ENCODE results near the gene OR52H1. TPM values are rescaled to one million over a fixed set of nuclear protein-coding genes. Genes with fewer than 3 reads are reported as not detected.

Gene OR52H1
- total and polyA plus RNA-seq, 12 donors = 0.22 to 1.6 (median 0.69) TPM; not detected in 8

GRCh38 chr11:5507933-5508305 is 40.4 kb downstream of the OR52H1 start:
- DNase-seq = peak in 1 of 7 donors; percentile 26
- Histone ChIP-seq H3K4me3 (no peak overlapping the region), H3K27ac (no peak overlapping the region), H3K36me3 (replicated peaks in 1 of 2) (no peaks in the 10 kb centered on the region), H3K27me3 (no peaks in the 10 kb centered on the region), H3K9me3 (replicated peaks in 1 of 3) (no peaks in the 10 kb centered on the region), H3K4me1 (replicated peaks in 1 of 2) (no peaks in the 10 kb centered on the region)
- TF ChIP-seq POLR2A (IDR thresholded peaks at IDR 0.05) = no peak
- TF ChIP-seq CTCF (IDR thresholded peaks at IDR 0.05) = no peak
- intact Hi-C loops (cut with DNase I) = no loop called here
- WGBS, 4 donors = 66 to 84% (median 74%) methylated on average over 5 to 6 of the region's 6 CpGs

DNA sequence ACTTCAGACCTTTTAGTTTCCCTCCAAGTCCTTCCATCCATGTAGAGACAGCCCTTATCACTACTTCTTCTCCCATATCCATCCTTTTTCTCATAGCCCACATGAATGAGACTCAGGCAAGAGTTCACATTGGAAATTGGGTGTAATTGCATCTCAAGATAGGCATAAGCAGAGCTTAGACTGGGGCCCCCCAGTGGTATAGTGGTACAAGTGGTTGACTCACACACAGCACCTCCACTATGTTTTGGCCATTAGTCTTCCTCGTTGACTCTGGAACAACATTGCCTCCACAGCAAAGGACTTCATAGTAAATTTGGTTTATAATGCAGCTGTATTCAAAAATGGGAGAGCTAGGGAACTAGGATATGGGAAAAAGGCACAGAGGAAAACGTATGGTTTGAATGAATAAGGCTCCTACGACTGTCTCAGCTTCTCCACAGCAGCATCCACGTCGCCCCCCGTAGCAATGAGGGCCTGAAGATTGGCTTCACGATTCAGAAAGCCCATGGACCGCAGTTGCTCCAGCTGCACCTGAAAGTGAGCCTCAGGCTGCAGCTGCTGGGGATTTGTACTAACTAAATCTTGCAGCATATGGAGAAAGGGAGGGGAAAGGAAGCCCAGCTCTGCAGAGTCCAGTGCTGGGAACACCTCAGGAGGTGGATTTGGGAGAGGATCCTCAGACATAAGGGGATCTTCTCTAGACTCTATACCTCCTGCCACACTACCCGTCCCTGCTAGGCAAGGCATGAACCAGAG is 41.0 kb downstream of the OR52H1 start:
- intact Hi-C loops (cut with DNase I) = no loop called here
- H3K27ac ChIP-seq = no peak overlapping the region
- 71 to 82% (median 77%) methylated on average over 9 of the region's 9 CpGs for WGBS, 4 donors
- H3K27me3 ChIP-seq = no peaks in the 10 kb centered on the region
- no peak for DNase-seq
- no peaks in the 10 kb centered on the region for H3K9me3 ChIP-seq (replicated peaks in 1 of 3)
- H3K4me3 ChIP-seq = no peak overlapping the region
- no peaks in the 10 kb centered on the region for H3K36me3 ChIP-seq (replicated peaks in 1 of 2)
- TF ChIP-seq CTCF (IDR thresholded peaks at IDR 0.05) (no peak), POLR2A (IDR thresholded peaks at IDR 0.05) (no peak)
- no peaks in the 10 kb centered on the region for H3K4me1 ChIP-seq (replicated peaks in 1 of 2)

GRCh38 chr11:5505363-5506048 is 42.8 kb downstream of the OR52H1 start:
- Histone ChIP-seq H3K27me3 (no peaks in the 10 kb centered on the region), H3K9me3 (replicated peaks in 1 of 3) (no peaks in the 10 kb centered on the region), H3K4me1 (replicated peaks in 1 of 2) (no peaks in the 10 kb centered on the region), H3K27ac (no peak overlapping the region), H3K36me3 (replicated peaks in 1 of 2) (no peaks in the 10 kb centered on the region), H3K4me3 (no peak overlapping the region)
- intact Hi-C loops (cut with DNase I) = no loop called here
- WGBS, 4 donors = 82 to 92% (median 88%) methylated on average over 9 of the region's 9 CpGs
- DNase-seq = no peak
- TF ChIP-seq POLR2A (IDR thresholded peaks at IDR 0.05) = no peak
- TF ChIP-seq CTCF (IDR thresholded peaks at IDR 0.05) = no peak

DNA sequence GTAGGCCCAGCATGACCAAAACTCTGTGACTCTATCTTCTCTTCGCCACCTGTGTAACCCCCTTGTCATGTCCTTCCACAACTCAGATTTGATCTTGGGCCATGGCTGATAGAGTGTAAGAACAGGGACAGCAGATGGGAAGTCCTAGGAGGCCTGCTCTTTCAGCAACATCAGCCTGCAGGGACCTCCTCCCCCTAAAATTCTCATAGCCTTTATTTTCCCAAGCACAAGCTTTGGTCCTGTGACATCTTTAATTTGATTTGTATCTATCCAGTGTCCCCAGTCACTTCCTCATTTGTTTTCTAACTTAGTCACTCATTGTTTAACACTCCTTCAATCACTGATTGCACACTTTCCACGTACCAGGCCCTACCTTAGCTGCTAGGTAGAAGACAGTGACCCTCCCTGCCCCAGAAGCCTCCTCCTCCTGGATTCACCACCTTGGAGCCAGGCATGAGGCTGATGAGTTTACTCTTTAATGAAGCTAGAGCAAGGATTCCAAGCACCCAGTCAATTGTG is 43.9 kb downstream of the OR52H1 start:
- WGBS, 4 donors = 80 to 93% (median 88%) methylated on average over 2 of the region's 2 CpGs
- no peak overlapping the region for H3K4me3 ChIP-seq
- intact Hi-C loops (cut with DNase I) = no loop called here
- no peaks in the 10 kb centered on the region for H3K9me3 ChIP-seq (replicated peaks in 1 of 3)
- no peaks in the 10 kb centered on the region for H3K4me1 ChIP-seq (replicated peaks in 1 of 2)
- DNase-seq = no peak
- no peaks in the 10 kb centered on the region for H3K27me3 ChIP-seq
- no peak for TF ChIP-seq POLR2A (IDR thresholded peaks at IDR 0.05)
- no peak for TF ChIP-seq CTCF (IDR thresholded peaks at IDR 0.05)
- H3K36me3 ChIP-seq (replicated peaks in 1 of 2) = no peaks in the 10 kb centered on the region
- H3K27ac ChIP-seq = no peak overlapping the region
